Thoracic aorta (tissue), 2 donors: ENCODE measurements around the gene DMKN. TPM values are rescaled to one million over a fixed set of nuclear protein-coding genes. Genes with fewer than 3 reads are reported as not detected.

Experiments
- ATAC-seq: fragments of 150-250 bp; one replicate; pipeline ENCODE4 v1.8.0; 2017; ENCODE audit warnings: low read depth; ENCODE audit not compliant: insufficient number of reproducible peaks, low FRiP score
- DNase-seq: peaks from one replicate; pipeline ENCODE4 v3.0.0-alpha.2; 2020; ENCODE audit warnings: low spot score
- H3K27ac ChIP-seq, 2 donors: fragments of 200-600 bp; sonication (generic); 1 replicate in 1 of 2; 2 replicates in 1 of 2; pipeline ENCODE4 v1.5.1; 2016; ENCODE audit warnings: mild to moderate bottlenecking in 2 of 2, moderate library complexity in 2 of 2
- H3K27me3 ChIP-seq: fragments of 200-600 bp; sonication (generic); replicated peaks from 2 replicates; pipeline ENCODE4 v1.6.0; 2016; ENCODE audit warnings: mild to moderate bottlenecking; ENCODE audit not compliant: insufficient read depth
- H3K36me3 ChIP-seq: fragments of 200-600 bp; sonication (generic); one replicate; pipeline ENCODE4 v1.5.1; 2016
- H3K4me1 ChIP-seq, 2 donors: fragments of 200-600 bp; sonication (generic); 1 replicate in 1 of 2; 2 replicates in 1 of 2; pipeline versions ENCODE4 v1.5.1 to v1.6.0; 2016; ENCODE audit warnings: low read depth in 2 of 2, mild to moderate bottlenecking in 1 of 2; ENCODE audit not compliant: control insufficient read depth in 1 of 2
- H3K4me3 ChIP-seq: fragments of 200-600 bp; sonication (generic); 2 replicates; pipeline ENCODE4 v1.5.1; 2016; ENCODE audit warnings: mild to moderate bottlenecking
- H3K9me3 ChIP-seq: fragments of 200-600 bp; sonication (generic); 2 replicates; pipeline ENCODE4 v1.5.1; 2016
- total RNA-seq, 2 donors: library from RNA; depleted of rRNA; stranded (reverse); fragments of >200 nt; gene quantifications; one replicate each; pipeline versions ENCODE4 v1.1.0 to v1.2.3, GENCODE V29; 2016
- TF ChIP-seq, protein P1 (sequence below): fragments of 200-600 bp; sonication (generic); IDR thresholded peaks from one replicate; pipeline ENCODE4 v1.5.1; 2019; ENCODE audit warnings: antibody characterized with exemption

The DMKN gene
- total RNA-seq, 2 donors from 2014 or later: 26.1 to 53.7 TPM

DNA sequence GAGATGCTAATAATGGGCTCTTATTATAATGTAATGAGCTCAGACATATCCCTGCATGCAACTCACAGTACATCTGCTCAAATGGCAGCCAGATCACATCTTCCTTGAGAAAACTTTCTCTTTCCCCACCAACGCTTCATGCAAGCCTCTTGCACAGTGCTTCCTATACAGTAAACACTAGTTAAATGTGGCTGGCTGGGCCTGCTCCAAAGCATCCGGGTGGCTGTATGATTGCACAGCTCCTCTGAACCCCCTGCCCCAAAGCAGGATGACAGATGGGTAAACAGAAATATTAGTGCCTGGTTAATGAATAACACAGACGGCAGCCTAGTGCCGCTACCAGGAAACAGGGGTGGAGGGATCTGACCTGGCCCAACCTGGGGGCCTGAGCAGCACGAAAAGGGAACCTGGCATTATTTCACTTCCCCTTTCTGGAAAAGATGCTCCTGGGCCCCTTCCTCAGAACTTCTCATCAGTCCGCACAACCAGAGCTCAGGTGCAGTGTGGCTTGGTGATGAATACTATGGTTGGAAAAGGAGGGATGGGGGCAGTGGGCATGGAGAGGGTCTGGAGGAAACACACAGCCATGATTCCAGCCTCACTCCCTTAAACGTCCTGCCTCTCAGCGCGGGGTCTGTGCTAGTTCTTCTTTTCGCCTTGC is 54.6 kb downstream of the DMKN start:
- ATAC-seq (no peak), DNase-seq (no peak)
- H3K27ac ChIP-seq: no peak overlapping the region
- TF ChIP-seq, protein P1, sequence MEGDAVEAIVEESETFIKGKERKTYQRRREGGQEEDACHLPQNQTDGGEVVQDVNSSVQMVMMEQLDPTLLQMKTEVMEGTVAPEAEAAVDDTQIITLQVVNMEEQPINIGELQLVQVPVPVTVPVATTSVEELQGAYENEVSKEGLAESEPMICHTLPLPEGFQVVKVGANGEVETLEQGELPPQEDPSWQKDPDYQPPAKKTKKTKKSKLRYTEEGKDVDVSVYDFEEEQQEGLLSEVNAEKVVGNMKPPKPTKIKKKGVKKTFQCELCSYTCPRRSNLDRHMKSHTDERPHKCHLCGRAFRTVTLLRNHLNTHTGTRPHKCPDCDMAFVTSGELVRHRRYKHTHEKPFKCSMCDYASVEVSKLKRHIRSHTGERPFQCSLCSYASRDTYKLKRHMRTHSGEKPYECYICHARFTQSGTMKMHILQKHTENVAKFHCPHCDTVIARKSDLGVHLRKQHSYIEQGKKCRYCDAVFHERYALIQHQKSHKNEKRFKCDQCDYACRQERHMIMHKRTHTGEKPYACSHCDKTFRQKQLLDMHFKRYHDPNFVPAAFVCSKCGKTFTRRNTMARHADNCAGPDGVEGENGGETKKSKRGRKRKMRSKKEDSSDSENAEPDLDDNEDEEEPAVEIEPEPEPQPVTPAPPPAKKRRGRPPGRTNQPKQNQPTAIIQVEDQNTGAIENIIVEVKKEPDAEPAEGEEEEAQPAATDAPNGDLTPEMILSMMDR: no peak
- no peaks in the 10 kb centered on the region for H3K4me1 ChIP-seq
- H3K36me3 ChIP-seq: no peaks in the 10 kb centered on the region
- no peaks in the 10 kb centered on the region for H3K27me3 ChIP-seq
- no peak overlapping the region for H3K4me3 ChIP-seq
- H3K9me3 ChIP-seq: no peaks in the 10 kb centered on the region

DNA sequence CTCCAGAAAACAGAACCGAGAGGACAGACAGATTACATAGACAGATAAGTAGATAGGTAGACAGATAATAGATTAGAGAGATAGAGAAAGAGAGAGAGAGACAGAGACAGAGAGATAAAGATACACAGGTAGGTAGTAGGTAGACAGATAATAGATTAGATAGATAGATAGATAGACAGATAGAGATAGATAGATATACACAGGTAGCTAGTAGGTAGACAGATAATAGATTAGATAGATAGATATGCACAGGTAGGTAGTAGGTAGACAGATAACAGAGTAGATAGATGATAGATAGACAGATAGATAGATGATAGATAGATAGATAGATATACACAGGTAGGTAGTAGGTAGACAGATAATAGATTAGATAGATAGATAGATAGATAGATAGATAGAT is 55.3 kb downstream of the DMKN start:
- Histone ChIP-seq H3K36me3 (no peaks in the 10 kb centered on the region), H3K9me3 (no peaks in the 10 kb centered on the region), H3K4me1 (no peaks in the 10 kb centered on the region), H3K27ac (no peak overlapping the region), H3K27me3 (no peaks in the 10 kb centered on the region), H3K4me3 (no peak overlapping the region)
- TF ChIP-seq, protein P1: no peak
- ATAC-seq: no peak
- DNase-seq: no peak

DNA sequence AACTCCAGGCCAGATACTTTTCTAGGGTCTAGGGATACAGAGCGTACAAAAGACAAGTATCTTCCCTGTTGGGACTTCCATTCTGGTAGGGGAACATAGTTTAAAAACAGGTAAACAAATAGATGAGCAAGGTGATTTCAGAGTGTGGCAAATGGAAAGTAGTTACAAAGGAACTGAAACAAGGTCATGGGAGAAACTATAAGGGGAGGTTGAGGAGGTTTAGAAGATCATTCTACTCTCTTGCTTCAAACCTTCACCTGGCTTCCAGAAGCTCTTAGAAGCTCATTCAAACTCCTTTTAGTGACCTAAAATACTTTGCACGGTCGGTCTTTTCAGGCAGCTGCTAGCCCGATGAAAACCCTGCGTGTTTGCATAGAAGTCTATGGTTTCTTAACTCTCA is 56.3 kb downstream of the DMKN start:
- no peaks in the 10 kb centered on the region for H3K36me3 ChIP-seq
- no peak overlapping the region for H3K27ac ChIP-seq
- H3K27me3 ChIP-seq: no peaks in the 10 kb centered on the region
- no peaks in the 10 kb centered on the region for H3K4me1 ChIP-seq
- no peak overlapping the region for H3K4me3 ChIP-seq
- no peaks in the 10 kb centered on the region for H3K9me3 ChIP-seq
- DNase-seq: no peak
- ATAC-seq: no peak
- TF ChIP-seq, protein P1: no peak

DNA sequence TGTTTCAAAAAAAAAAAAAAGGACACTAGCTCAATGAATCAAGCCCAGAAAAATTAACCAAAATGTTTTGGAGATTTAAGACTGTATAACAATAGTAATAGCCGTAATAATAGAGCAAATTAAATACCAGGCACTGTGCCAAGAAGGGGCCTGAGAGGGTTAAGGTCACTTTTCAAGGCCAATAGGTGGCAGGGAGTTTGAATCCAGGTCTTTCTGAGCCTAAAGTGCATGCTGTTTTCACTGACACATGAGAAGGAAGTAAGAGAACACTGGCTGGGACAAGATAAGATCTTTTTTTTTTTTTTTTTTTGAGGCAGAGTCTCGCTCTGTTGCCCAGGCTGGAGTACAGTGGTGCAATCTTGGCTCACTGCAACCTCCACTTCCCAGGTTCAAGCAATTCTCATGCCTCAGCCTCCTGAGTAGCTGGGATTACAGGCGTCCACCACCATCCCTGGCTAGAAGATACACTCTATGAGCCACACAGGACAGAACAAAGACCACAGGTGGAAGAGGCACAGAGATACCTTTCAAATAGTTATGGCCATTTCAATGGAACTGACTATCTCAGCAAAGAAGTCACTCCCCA is 57.7 kb downstream of the DMKN start:
- no peak for DNase-seq
- Histone ChIP-seq H3K4me1 (no peaks in the 10 kb centered on the region), H3K27ac (no peak overlapping the region), H3K4me3 (no peak overlapping the region), H3K36me3 (no peaks in the 10 kb centered on the region), H3K27me3 (no peaks in the 10 kb centered on the region), H3K9me3 (no peaks in the 10 kb centered on the region)
- no peak for ATAC-seq
- TF ChIP-seq, protein P1: no peak

DNA sequence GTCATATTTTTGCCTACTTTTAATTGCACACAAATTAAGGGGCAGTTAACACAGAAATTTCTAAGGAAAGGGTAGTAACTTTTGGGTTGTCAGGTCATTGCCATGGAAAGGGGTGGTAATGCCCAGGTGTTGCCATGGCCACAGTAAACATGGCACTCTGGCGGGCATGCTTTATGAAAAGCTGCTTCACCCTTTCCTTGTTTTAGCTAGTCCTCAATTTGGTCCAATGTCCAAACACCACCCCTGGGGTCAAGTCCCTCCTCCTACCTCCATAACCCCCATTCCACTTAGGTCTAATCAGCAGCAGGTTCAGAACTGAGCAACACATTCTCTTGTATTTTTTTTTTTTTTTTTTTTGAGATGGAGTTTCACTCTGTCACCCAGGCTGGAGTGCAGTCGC is 58.8 kb downstream of the DMKN start:
- DNase-seq (no peak), ATAC-seq (no peak)
- Histone ChIP-seq H3K36me3 (no peaks in the 10 kb centered on the region), H3K9me3 (no peaks in the 10 kb centered on the region), H3K27me3 (no peaks in the 10 kb centered on the region), H3K27ac (no peak overlapping the region), H3K4me3 (no peak overlapping the region), H3K4me1 (no peaks in the 10 kb centered on the region)
- TF ChIP-seq, protein P1: no peak
